HEK293 (cell line): ENCODE results near the gene CCP110.

Source experiments
- ZNF184 ChIP-seq: fragments of 450-650 bp; IDR thresholded peaks from 2 replicates; pipeline ENCODE4 v1.5.1; 2018; ENCODE audit warnings: missing biosample characterization, mild to moderate bottlenecking, missing genetic modification characterization
- ZNF26 ChIP-seq: fragments of 450-650 bp; formaldehyde crosslinking; IDR thresholded peaks from 2 replicates; pipeline ENCODE4 v1.5.1; 2016; ENCODE audit warnings: missing biosample characterization, missing genetic modification characterization

- TF ChIP-seq ZNF184 (tag by site-specific recombination) (no peak), ZNF26 (no peak)
These were observed 54.7 kb downstream of the CCP110 start for GRCh38 chr16:19578378-19578971.
